ENCODE data around the gene ST7. TPM values are rescaled to one million over a fixed set of nuclear protein-coding genes. Genes with fewer than 3 reads are reported as not detected.

Gene ST7
- total and polyA plus RNA-seq, 2 of the 8 experiments (the other 6 are each of a cell fraction or from before 2014, with no cell fraction given) = 16.3 to 18.0 TPM

DNA sequence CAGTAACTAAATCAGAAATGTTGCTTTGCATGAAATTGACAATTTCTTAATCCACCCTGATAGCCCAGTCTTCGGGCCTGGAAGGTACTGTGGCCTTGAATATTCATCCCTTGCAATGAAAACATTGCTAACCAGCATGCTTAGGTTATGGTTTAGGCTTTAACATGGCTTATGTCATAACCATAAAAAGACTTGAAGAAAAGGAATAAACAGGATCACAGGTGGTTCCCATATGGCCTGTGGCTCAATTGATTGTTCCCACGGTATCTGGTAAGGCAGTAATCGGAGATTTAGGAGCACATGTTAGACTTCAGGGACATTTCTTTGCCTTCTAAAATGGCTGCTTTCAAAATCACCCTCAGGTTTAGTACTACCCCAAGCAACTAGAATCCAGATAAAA is 139.5 kb downstream of the ST7 start:
- POLR2A ChIA-PET (ENCODE audit: partially characterized antibody) = no interaction called here
- CTCF ChIA-PET (ENCODE audit: partially characterized antibody) = no interaction called here
- TF ChIP-seq SP1 (IDR thresholded peaks at IDR 0.05; ENCODE audit: low read depth, low read length) = no peak
- no peak for TF ChIP-seq RXRA (IDR thresholded peaks at IDR 0.05; ENCODE audit: insufficient read depth, low read depth, low read length)
- TF ChIP-seq POLR2A (IDR thresholded peaks at IDR 0.05; ENCODE audit: control extremely low read depth in 1 of 2, low read depth in 2 of 2, low read length in 2 of 2) = no peak
- TF ChIP-seq POU5F1 (IDR thresholded peaks at IDR 0.05; ENCODE audit: low read depth, low read length) = no peak
- no peak for TF ChIP-seq KDM5A (IDR thresholded peaks at IDR 0.05; ENCODE audit: low read length)
- no peak for TF ChIP-seq KDM1A (IDR thresholded peaks at IDR 0.05; ENCODE audit: borderline replicate concordance, low read length)
- no peak for TF ChIP-seq EGR1 (IDR thresholded peaks at IDR 0.05; ENCODE audit: borderline replicate concordance, low read depth, low read length)
- TF ChIP-seq CBX8 (IDR thresholded peaks at IDR 0.05; ENCODE audit: borderline replicate concordance, low read depth, low read length) = no peak
- no peak for TF ChIP-seq SP4 (IDR thresholded peaks at IDR 0.05; ENCODE audit: low read length)
- TF ChIP-seq FOSL1 (IDR thresholded peaks at IDR 0.05; ENCODE audit: insufficient read depth, low read depth, low read length) = no peak
- no peak for TF ChIP-seq SRF (IDR thresholded peaks at IDR 0.05; ENCODE audit: low read depth, low read length)
- TF ChIP-seq SIRT6 (IDR thresholded peaks at IDR 0.05; ENCODE audit: low read length) = no peak
- no peak for TF ChIP-seq GTF2F1 (IDR thresholded peaks at IDR 0.05; ENCODE audit: borderline replicate concordance, low read depth, low read length)
- TF ChIP-seq, protein P1, sequence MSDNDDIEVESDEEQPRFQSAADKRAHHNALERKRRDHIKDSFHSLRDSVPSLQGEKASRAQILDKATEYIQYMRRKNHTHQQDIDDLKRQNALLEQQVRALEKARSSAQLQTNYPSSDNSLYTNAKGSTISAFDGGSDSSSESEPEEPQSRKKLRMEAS (IDR thresholded peaks at IDR 0.05) = no peak
- TF ChIP-seq POLR2AphosphoS5 (IDR thresholded peaks at IDR 0.05; ENCODE audit: low read depth, low read length) = no peak
- TF ChIP-seq RAD21 (IDR thresholded peaks at IDR 0.05 in 1 of 2, conservative IDR thresholded peaks at IDR 0.05 in 1 of 2; ENCODE audit: low read depth in 2 of 2, low read length in 2 of 2) = no peak
- TF ChIP-seq TCF12 (IDR thresholded peaks at IDR 0.05; ENCODE audit: low read depth, low read length) = no peak

More for the DNA sequence above, 139.5 kb downstream of the ST7 start:
- no peak overlapping the region for H4K91ac ChIP-seq (replicated peaks; ENCODE audit: insufficient read length, low read length)
- no peak for FAIRE-seq
- H3K4ac ChIP-seq (replicated peaks; ENCODE audit: insufficient read length, low read depth, low read length) = no peak overlapping the region
- no peaks in the 10 kb centered on the region for H3K79me1 ChIP-seq (ENCODE audit: low read depth, low read length)
- 98% methylated on average over 3 of the region's 3 CpGs; no CpG with 5 or more reads in 1 of the 2 experiments for WGBS, 2 experiments (ENCODE audit: extremely low coverage in 1 of 2, insufficient coverage in 1 of 2, insufficient read length in 1 of 2, insufficient replicate concordance in 2 of 2, low coverage in 1 of 2, low lambda C conversion rate in 2 of 2, missing lambda C conversion rate in 1 of 2)
- H3K56ac ChIP-seq (replicated peaks; ENCODE audit: insufficient read length, low read depth, low read length) = no peak overlapping the region
- peaks cover 1 to 2% of the 10 kb centered on the region in 2 experiments for H4K20me1 ChIP-seq (replicated peaks in 1 of 2; ENCODE audit: control insufficient read depth in 1 of 2, insufficient read depth in 2 of 2, low read length in 2 of 2)
- H2BK120ac ChIP-seq (replicated peaks; ENCODE audit: low read depth, low read length) = no peak overlapping the region
- no peak overlapping the region for H2BK12ac ChIP-seq (ENCODE audit: low read depth, low read length)
- 0 out of 7 replicates have a peak, but pooled peaks cover 0 to 2% (median 0%) of the 10 kb centered on the region in 4 experiments for H3K4me1 ChIP-seq (replicated peaks in 1 of 4; ENCODE audit: control insufficient read depth in 3 of 4, insufficient read depth in 4 of 4, low read length in 3 of 4)
- no peak overlapping the region for H3K4me3 ChIP-seq (ENCODE audit: extremely low read depth in 1 of 4, insufficient read depth in 2 of 4, low read depth in 3 of 4, low read length in 4 of 4)
- no peaks in the 10 kb centered on the region for H3K36me3 ChIP-seq (ENCODE audit: control insufficient read depth in 2 of 4, insufficient read depth in 4 of 4, low read length in 3 of 4)
- no peak overlapping the region for H3K23ac ChIP-seq (ENCODE audit: insufficient read length)
- H3K9me3 ChIP-seq (ENCODE audit: insufficient read depth in 2 of 2, low read depth in 1 of 2, low read length in 1 of 2) = no peaks in the 10 kb centered on the region
- H3K9ac ChIP-seq (replicated peaks in 1 of 4; ENCODE audit: extremely low read depth in 1 of 4, low read depth in 3 of 4, low read length in 3 of 4) = no peak overlapping the region
- no peak overlapping the region for H3K18ac ChIP-seq (ENCODE audit: extremely low read depth, low read length)
- no peak overlapping the region for H2AFZ ChIP-seq (ENCODE audit: low read length)
- no peaks in the 10 kb centered on the region for H3K79me2 ChIP-seq (ENCODE audit: control insufficient read depth in 1 of 2, insufficient read depth in 2 of 2, low read length in 2 of 2)
- no peak overlapping the region for H3K27ac ChIP-seq (ENCODE audit: low read depth, low read length)
- H2AK5ac ChIP-seq (ENCODE audit: low read depth, low read length) = no peak overlapping the region
- H3K4me2 ChIP-seq (ENCODE audit: insufficient read depth in 1 of 2, low read depth in 2 of 2, low read length in 2 of 2) = no peak overlapping the region
- no peak overlapping the region for H2BK20ac ChIP-seq (ENCODE audit: low read length)
- H3K27me3 ChIP-seq (replicated peaks in 1 of 4; ENCODE audit: control insufficient read depth in 3 of 4, extremely low read depth in 1 of 4, insufficient read depth in 3 of 4, low read length in 3 of 4) = no peaks in the 10 kb centered on the region
- DNase-seq (ENCODE audit: low read depth in 1 of 2, low spot score in 2 of 2) = no peak
- no peak overlapping the region for H4K5ac ChIP-seq (ENCODE audit: insufficient read length, low read depth, low read length)
- no peak overlapping the region for H2BK5ac ChIP-seq (ENCODE audit: low read depth, low read length)
- H2BK15ac ChIP-seq (ENCODE audit: low read length) = no peak overlapping the region
- H3K14ac ChIP-seq (ENCODE audit: insufficient read length) = no peak overlapping the region
- no peak overlapping the region for H4K8ac ChIP-seq (ENCODE audit: extremely low read depth, insufficient read depth, low read length)
- H3K23me2 ChIP-seq (ENCODE audit: low read depth, low read length) = no peaks in the 10 kb centered on the region

Measured in H1 (cell line).